Hepatocyte (in vitro differentiated cells): ENCODE data around the gene CMIP.

Experiments used
- CTCF ChIP-seq: fragments of 200-600 bp; sonication (generic); IDR thresholded peaks from 2 replicates; pipeline ENCODE4 v1.5.1; 2016; ENCODE audit warnings: antibody characterized with exemption, mild to moderate bottlenecking; ENCODE audit not compliant: poor library complexity
- EZH2 ChIP-seq: fragments of 200-600 bp; sonication (generic); IDR thresholded peaks from 2 replicates; pipeline ENCODE4 v1.6.1; 2016; ENCODE audit warnings: antibody characterized with exemption, mild to moderate bottlenecking, borderline replicate concordance
- EZH2phosphoT487 ChIP-seq: fragments of 200-600 bp; sonication (generic); IDR thresholded peaks from one replicate; pipeline ENCODE4 v1.6.1; 2018; ENCODE audit warnings: antibody characterized with exemption, mild to moderate bottlenecking, low read depth, moderate library complexity; ENCODE audit not compliant: unreplicated experiment, severe bottlenecking

GRCh38 chr16:81470796-81471636 is 26.4 kb downstream of the CMIP start:
- TF ChIP-seq EZH2 (no peak), EZH2phosphoT487 (no peak), CTCF (no peak)
